ENCODE results near the gene HK2. TPM values are rescaled to one million over a fixed set of nuclear protein-coding genes. Genes with fewer than 3 reads are reported as not detected.

The HK2 gene
- total RNA-seq, 1 donor, result 35.4 TPM

DNA sequence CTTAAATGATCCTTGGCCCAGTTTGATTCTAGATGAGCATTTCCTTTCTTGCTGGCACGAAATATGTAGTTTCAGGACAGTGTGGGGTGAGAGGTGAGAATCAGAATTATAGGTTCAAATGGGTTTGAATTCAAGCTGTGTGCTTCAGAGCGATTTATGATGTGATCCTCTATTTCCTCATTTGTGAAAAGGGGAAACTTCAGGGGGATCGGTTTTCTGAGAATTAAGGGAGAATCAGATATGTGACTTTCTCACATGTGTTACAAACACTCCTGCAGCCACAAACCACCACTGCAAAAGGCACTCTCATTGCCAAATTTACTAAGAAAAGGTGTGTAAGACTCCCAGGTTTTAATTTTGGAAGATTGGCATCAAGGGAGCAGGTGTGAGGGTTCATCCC, 24.4 kb downstream of the HK2 start:
- TF ChIP-seq, protein P1, sequence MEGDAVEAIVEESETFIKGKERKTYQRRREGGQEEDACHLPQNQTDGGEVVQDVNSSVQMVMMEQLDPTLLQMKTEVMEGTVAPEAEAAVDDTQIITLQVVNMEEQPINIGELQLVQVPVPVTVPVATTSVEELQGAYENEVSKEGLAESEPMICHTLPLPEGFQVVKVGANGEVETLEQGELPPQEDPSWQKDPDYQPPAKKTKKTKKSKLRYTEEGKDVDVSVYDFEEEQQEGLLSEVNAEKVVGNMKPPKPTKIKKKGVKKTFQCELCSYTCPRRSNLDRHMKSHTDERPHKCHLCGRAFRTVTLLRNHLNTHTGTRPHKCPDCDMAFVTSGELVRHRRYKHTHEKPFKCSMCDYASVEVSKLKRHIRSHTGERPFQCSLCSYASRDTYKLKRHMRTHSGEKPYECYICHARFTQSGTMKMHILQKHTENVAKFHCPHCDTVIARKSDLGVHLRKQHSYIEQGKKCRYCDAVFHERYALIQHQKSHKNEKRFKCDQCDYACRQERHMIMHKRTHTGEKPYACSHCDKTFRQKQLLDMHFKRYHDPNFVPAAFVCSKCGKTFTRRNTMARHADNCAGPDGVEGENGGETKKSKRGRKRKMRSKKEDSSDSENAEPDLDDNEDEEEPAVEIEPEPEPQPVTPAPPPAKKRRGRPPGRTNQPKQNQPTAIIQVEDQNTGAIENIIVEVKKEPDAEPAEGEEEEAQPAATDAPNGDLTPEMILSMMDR (IDR thresholded peaks at IDR 0.05; ENCODE audit: insufficient read depth, low read length), result no peak
- no peak overlapping the region for H3K4me3 ChIP-seq (ENCODE audit: low read depth, low read length)
- no peak for DNase-seq (ENCODE audit: low read depth)

DNA sequence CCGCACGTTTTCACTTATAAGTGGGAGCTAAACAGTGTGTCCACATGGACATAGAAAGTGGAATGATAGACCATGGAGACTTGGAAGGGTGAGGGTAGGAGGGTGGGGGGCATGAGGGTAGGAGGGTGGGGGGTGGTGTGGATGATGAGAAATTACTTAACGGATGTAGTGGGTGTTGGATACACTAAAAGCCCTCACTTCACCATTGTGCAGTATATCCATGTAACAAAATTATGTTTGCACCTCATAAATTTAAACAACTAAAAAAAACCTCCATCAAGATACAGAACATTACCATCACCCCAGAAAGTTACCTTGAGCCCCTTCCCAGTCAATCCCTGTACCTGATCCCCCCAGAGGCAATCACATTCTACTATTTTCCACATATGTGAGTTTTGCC, 26.2 kb downstream of the HK2 start:
- no peak for DNase-seq (ENCODE audit: low read depth)
- no peak overlapping the region for H3K4me3 ChIP-seq (ENCODE audit: low read depth, low read length)

GRCh38 chr2:74860521-74860920, 26.6 kb downstream of the HK2 start:
- DNase-seq (ENCODE audit: low read depth), result no peak
- no peak overlapping the region for H3K4me3 ChIP-seq (ENCODE audit: low read depth, low read length)
- TF ChIP-seq, protein P1 (IDR thresholded peaks at IDR 0.05; ENCODE audit: insufficient read depth, low read length), result no peak

More for the DNA sequence above, 26.2 kb downstream of the HK2 start:
- TF ChIP-seq, protein P1 (IDR thresholded peaks at IDR 0.05; ENCODE audit: insufficient read depth, low read length), result no peak

GRCh38 chr2:74861531-74861930, 27.6 kb downstream of the HK2 start:
- no peak overlapping the region for H3K4me3 ChIP-seq (ENCODE audit: low read depth, low read length)
- no peak for DNase-seq (ENCODE audit: low read depth)
- TF ChIP-seq, protein P1 (IDR thresholded peaks at IDR 0.05; ENCODE audit: insufficient read depth, low read length), result no peak

DNA sequence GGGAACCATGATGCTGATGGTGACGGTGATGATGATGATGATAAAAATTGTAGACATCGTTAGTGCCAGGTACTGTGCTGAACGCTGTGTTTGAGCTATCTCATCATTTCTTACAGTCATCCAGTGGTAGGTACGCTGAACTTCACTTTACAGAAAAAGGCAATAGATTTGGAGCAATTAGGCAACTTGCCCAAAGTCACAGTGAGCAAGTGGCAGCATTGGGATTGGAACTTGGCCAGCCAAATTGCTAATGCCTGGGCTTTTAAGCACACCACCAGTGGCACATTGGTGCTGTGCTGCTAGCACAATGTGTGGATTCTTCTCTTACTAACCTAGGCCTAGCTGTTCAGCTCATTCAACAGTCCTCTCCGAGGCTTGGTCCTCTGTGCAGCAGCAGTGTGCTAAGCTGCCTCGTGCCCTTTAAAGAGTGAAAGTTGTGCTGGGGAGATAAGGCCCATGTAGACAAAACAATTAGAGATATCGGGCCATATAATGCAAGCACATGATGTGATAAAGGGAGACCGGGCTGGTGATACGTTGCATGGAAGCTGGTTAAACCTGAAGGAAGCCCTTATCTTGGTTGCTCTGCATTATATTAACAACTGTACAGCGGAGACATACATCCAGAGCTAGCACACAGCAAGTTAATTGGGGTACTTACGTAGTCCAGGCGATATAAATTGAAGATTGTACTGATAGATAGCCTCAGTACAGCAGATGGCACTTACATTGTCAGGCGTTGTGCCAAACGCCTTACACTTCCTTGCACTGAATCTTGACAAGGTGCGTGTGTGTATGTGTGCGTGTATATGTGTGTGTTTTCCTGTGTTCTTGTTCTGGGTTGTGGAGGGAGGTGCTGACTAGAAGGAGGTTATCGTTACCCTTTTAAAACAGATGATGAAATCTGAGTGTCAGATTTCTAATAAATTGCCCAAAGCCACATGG, 28.4 kb downstream of the HK2 start:
- TF ChIP-seq, protein P1 (IDR thresholded peaks at IDR 0.05; ENCODE audit: insufficient read depth, low read length), result no peak
- no peak for DNase-seq (ENCODE audit: low read depth)
- no peak overlapping the region for H3K4me3 ChIP-seq (ENCODE audit: low read depth, low read length)

- H3K4me3 ChIP-seq (ENCODE audit: low read depth, low read length), result no peak overlapping the region
- TF ChIP-seq, protein P1 (IDR thresholded peaks at IDR 0.05; ENCODE audit: insufficient read depth, low read length), result no peak
- no peak for DNase-seq (ENCODE audit: low read depth)
Measured at GRCh38 chr2:74863802-74864248, 29.9 kb downstream of the HK2 start.

Measured in fibroblast of the aortic adventitia (primary cell).